Myometrial cell (primary cell): Measurements from ENCODE around the gene COQ8B. TPM values are rescaled to one million over a fixed set of nuclear protein-coding genes. Genes with fewer than 3 reads are reported as not detected.

Experiments
- total RNA-seq: library from RNA; depleted of rRNA; stranded (reverse); fragments of >200 nt; gene quantifications from 2 replicates; pipeline ENCODE4 v1.2.3, GENCODE V29; 2015

Gene COQ8B
- total RNA-seq: 20.6 and 26.8 TPM in 2 replicates

DNA sequence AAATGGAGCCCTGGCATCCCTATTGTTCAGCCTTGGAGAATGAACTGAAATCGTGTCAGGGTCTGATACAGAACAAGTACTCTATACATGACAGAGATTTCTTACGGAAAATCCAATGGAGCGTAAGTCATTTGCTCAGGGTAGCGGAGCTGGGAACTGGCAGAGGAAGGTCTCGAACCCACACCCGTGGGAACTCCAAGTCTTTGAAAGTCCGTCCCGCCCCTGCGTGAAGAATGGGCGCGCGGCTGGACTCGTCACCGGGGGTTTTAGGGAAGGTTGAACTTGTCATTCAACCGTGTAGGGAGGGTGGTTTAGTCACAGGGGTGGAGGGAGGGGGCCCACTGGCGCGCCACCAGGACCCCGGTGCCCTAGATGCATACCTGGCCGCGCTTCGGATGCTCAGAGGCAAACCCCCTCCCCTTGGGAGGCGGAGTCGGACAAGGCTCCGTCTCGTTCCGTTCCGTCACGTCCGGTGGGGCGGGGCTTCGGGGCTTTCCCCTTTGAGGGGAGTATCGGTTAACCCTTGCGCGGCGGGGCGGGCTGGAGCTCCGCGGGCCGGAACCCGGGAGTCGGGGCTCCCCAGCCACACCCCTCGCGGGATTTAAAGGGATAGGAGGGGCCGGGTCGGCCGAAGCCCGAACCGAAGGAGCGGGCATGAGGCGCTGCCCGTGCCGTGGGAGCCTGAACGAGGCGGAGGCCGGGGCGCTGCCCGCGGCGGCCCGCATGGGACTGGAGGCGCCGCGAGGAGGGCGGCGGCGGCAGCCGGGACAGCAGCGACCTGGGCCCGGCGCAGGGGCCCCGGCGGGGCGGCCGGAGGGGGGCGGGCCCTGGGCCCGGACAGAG lies at the start of gene COQ8B, which contains the start of gene ITPKC:
Gene COQ8B, minus strand, starts transcription at position 405 of the 843 bp plus-strand sequence. CDS start 2,254 bp downstream, outside the sequence.
Gene ITPKC, plus strand, starts transcription at position 631 of the 843 bp plus-strand sequence. Its CDS starts 24 bp downstream, at position 655.

DNA sequence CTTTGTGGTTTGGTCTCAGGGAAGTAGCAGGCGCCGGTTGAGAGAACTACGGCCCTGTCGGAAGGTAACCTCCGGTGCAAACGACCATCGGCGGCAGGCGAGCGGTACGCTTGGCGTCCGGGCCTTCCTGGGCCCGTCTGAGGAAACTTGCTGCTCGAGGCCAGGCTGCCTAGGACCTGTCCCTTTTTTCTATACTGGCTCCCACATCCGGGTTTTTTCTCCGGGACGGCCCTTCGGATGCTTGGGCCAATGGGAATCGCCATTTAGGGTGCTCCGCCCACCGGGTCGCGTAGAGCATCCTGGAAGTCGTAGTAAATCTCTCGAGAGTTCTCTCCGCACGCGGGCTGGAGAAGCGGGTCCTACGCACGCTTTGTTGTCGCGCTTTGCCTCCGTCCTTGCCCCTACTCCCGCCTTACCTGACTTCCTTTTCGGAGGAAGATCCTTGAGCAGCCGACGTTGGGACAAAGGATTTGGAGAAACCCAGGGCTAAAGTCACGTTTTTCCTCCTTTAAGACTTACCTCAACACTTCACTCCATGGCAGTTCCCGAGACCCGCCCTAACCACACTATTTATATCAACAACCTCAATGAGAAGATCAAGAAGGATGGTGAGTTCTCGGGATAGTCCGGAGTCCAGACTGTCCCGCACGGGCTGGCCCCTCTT lies 34.3 kb upstream of the COQ8B start, which contains the start of gene SNRPA:
Gene SNRPA, plus strand, starts transcription at position 330 of the 664 bp plus-strand sequence. Its CDS starts 206 bp downstream, at position 536.

DNA sequence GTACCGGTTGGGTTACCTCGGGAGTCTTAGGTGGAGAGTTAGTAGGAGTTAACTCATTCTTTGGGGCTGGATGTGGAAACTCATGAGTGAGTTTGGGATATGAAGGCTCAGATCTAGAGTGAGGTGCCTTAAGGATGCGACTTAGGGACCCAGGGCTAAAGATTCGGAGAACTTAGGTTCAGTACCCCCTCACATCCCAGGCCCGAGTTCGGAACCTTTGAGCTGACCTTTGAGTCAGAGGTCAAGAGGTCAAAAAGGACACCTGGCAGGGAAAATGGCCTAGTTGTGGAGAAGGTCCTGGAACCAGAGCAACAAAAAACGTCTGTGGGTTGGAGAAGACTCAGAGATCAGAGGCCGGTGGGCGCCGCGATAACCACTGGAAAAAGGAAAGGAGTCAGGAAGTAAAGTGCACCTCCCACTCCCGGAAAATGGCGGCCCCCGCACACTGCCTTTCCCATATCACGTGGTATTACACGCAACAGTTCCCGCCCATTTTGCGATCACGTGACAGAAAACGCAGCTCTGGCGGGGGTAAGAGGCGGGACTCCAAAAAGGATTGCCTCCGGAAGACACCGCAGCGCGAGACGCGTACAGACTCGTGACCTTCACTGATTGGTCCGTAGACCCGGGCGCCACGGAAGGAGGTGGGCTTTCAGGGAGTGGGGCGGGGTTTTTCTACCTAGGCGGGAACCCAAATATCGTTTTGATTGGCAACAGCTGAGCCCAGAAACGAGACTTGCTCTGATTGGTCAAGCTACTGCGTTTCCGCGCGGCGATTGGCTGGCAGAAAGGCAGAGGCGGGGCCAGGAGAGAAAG lies 33.6 kb upstream of the COQ8B start, which contains the start of gene ACTMAP:
Gene ACTMAP, minus strand, starts transcription at position 420 of the 816 bp plus-strand sequence. CDS start 674 bp downstream, outside the sequence.

DNA sequence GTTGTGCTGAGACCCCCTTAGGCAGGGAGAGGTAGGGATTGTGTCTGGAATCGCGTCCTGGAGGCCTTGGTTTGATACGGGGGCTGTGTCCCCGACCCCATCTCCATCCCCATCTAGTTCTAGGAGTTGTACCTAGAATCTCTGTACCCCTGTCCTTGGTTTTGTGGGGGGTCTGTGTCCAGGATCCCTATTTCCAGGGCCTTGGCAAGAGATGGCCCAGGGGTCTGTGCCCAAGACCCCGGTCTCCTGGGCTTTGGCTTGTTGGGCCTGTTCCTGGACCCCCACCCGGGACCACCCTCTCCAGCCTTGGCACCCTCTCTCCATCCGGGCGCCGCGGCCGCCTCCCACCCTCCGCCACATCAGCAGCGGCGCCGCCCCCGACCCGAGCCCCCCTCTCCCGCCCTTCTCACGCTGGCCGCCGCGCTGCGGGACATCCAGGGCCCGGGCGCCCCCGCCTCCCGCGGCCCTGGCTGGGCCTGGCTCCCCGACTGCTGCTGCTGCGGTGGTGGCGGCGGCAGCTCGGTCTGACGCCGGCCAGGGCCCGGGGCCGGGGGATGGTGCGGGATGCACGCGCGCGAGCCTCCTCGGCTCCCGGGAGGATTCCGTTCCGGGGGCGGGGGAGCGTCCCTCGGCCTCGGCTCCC lies 26.5 kb downstream of the COQ8B start, which contains the start of gene NUMBL:
Gene NUMBL, minus strand, starts transcription at position 602 of the 643 bp plus-strand sequence. Its CDS starts 168 bp downstream, at position 434.

Other genes starting within 250 kb of the COQ8B start
- 0.18 and 2.6 TPM in 2 replicates for gene SPTBN4, start 249.9 kb downstream of the COQ8B start, total RNA-seq
- 77.6 and 99.4 TPM in 2 replicates for gene SHKBP1, start 140.0 kb downstream of the COQ8B start, total RNA-seq
- gene LTBP4, start 115.5 kb downstream of the COQ8B start, total RNA-seq: 50.7 and 63.6 TPM in 2 replicates
- gene NUMBL, start 26.2 kb downstream of the COQ8B start, total RNA-seq: 28.8 and 51.6 TPM in 2 replicates
- gene ITPKC, start 226 bp upstream of the COQ8B start, total RNA-seq: 25.7 and 31.4 TPM in 2 replicates
- gene ACTMAP, start 33.6 kb upstream of the COQ8B start, total RNA-seq: 2.0 and 4.4 TPM in 2 replicates
- 102 and 115 TPM in 2 replicates for gene SNRPA, start 34.3 kb upstream of the COQ8B start, total RNA-seq
- gene MIA, start 58.6 kb upstream of the COQ8B start, total RNA-seq: not detected in 2 replicates
- 38.6 and 45.0 TPM in 2 replicates for gene RAB4B, start 61.4 kb upstream of the COQ8B start, total RNA-seq
- gene EGLN2, start 82.3 kb upstream of the COQ8B start, total RNA-seq: 88.8 and 103 TPM in 2 replicates
- not detected in 2 replicates for gene CYP2A6, start 133.6 kb upstream of the COQ8B start, total RNA-seq
- not detected in 2 replicates for gene CYP2A7, start 165.3 kb upstream of the COQ8B start, total RNA-seq